Osteoblast (primary cell): ENCODE measurements around the gene GDPD3. TPM values are rescaled to one million over a fixed set of nuclear protein-coding genes. Genes with fewer than 3 reads are reported as not detected.

Experiments
- DNase-seq: peaks from one replicate; pipeline ENCODE4 v3.0.0; 2011; ENCODE audit warnings: low spot score, mixed read lengths; ENCODE audit not compliant: insufficient read length; ENCODE audit errors: missing footprints
- H2AFZ ChIP-seq: 2 replicates; pipeline ENCODE4 v1.6.0; 2011; ENCODE audit warnings: mild to moderate bottlenecking, low read length
- H3K27ac ChIP-seq: 2 replicates; pipeline ENCODE4 v1.5.1; 2011; ENCODE audit warnings: mild to moderate bottlenecking, low read depth, low read length, moderate library complexity
- H3K27me3 ChIP-seq: 2 replicates; pipeline ENCODE4 v1.6.0; 2012; ENCODE audit warnings: mild to moderate bottlenecking, control low read depth, inconsistent platforms, low read length, moderate library complexity; ENCODE audit not compliant: insufficient read depth
- H3K36me3 ChIP-seq: 2 replicates; pipeline ENCODE4 v1.5.1; 2011; ENCODE audit warnings: mild to moderate bottlenecking, low read length, control low read depth, moderate library complexity; ENCODE audit not compliant: insufficient read depth
- H3K4me1 ChIP-seq: 2 replicates; pipeline ENCODE4 v1.5.1; 2011; ENCODE audit warnings: mild to moderate bottlenecking, low read length, control low read depth, moderate library complexity; ENCODE audit not compliant: insufficient read depth
- H3K4me2 ChIP-seq: 2 replicates; pipeline ENCODE4 v1.6.0; 2011; ENCODE audit warnings: mild to moderate bottlenecking, low read length; ENCODE audit not compliant: insufficient read depth
- H3K4me3 ChIP-seq: fragments of 200-600 bp; sonication (generic); 3 replicates; pipeline ENCODE4 v1.5.1; 2012; ENCODE audit warnings: mild to moderate bottlenecking, low read length, inconsistent platforms; ENCODE audit not compliant: insufficient read depth
- H3K79me2 ChIP-seq: 2 replicates; pipeline ENCODE4 v1.6.0; 2012; ENCODE audit warnings: mild to moderate bottlenecking, low read length, control low read depth, inconsistent platforms; ENCODE audit not compliant: insufficient read depth
- H3K9me3 ChIP-seq: 2 replicates; pipeline ENCODE4 v1.5.1; 2011; ENCODE audit warnings: low read depth, low read length, control low read depth
- H4K20me1 ChIP-seq: 2 replicates; pipeline ENCODE4 v1.6.0; 2012; ENCODE audit warnings: mild to moderate bottlenecking, low read length, control low read depth; ENCODE audit not compliant: insufficient read depth
- total RNA-seq: library from RNA; depleted of rRNA; stranded (reverse); fragments of >200 nt; gene quantifications from 2 replicates; pipeline ENCODE4 v1.2.3, GENCODE V29; 2012
- TF ChIP-seq, protein P1 (sequence below): IDR thresholded peaks from 2 replicates; pipeline ENCODE4 v1.5.1; 2011; ENCODE audit warnings: mild to moderate bottlenecking, low read depth, low read length, moderate library complexity; ENCODE audit errors: extremely low read depth

Gene GDPD3, protein sequence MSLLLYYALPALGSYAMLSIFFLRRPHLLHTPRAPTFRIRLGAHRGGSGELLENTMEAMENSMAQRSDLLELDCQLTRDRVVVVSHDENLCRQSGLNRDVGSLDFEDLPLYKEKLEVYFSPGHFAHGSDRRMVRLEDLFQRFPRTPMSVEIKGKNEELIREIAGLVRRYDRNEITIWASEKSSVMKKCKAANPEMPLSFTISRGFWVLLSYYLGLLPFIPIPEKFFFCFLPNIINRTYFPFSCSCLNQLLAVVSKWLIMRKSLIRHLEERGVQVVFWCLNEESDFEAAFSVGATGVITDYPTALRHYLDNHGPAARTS
- 0.36 and 0.88 TPM in 2 replicates for total RNA-seq

DNA sequence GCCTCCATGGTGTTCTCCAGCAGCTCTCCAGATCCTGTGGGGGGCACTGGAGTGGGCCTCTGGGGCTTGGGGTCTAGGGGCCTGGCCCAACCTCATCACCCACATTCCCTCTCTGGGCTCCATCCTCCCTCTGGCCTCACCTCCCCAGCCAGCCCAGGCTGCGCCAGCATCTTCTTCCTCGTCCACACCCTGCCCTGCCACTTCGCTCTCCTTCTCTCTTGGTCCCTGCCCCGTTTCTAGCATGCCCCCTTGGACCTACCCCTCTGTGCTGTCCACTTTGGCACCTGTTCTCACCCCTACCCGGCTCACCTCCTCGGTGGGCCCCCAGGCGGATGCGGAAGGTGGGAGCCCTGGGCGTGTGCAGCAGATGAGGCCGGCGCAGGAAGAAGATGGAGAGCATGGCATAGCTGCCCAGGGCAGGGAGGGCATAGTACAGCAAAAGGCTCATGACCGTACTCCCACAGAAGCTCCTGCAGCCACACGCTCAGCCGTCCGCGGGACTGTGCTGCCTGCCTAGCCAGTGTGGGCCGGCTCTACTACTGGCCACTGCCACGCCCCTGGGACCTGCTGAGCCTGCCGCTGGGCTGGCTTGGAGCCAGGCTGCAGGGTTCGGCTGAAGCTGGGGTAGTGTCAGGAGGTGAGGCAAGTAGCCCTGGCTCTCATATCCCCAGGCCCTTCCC, at the start of gene GDPD3:
TSS of gene GDPD3 (minus strand) at position 507 of the 680 bp plus-strand sequence. CDS start at position 448, 59 bp downstream.
- Histone ChIP-seq H3K4me3 (no peak within 1 kb of the TSS), H3K27me3 (no peaks in the 10 kb centered on the region), H3K9me3 (no peaks in the 10 kb centered on the region), H4K20me1 (peaks cover 4% of the 10 kb centered on the region), H3K79me2 (no peaks in the 10 kb centered on the region), H3K4me1 (peaks cover 6% of the 10 kb centered on the region), H3K4me2 (no peak within 1 kb of the TSS), H3K27ac (no peak within 1 kb of the TSS), H2AFZ (no peak within 1 kb of the TSS), H3K36me3 (peaks cover 50% of the 10 kb centered on the region)
- TF ChIP-seq, protein P1, sequence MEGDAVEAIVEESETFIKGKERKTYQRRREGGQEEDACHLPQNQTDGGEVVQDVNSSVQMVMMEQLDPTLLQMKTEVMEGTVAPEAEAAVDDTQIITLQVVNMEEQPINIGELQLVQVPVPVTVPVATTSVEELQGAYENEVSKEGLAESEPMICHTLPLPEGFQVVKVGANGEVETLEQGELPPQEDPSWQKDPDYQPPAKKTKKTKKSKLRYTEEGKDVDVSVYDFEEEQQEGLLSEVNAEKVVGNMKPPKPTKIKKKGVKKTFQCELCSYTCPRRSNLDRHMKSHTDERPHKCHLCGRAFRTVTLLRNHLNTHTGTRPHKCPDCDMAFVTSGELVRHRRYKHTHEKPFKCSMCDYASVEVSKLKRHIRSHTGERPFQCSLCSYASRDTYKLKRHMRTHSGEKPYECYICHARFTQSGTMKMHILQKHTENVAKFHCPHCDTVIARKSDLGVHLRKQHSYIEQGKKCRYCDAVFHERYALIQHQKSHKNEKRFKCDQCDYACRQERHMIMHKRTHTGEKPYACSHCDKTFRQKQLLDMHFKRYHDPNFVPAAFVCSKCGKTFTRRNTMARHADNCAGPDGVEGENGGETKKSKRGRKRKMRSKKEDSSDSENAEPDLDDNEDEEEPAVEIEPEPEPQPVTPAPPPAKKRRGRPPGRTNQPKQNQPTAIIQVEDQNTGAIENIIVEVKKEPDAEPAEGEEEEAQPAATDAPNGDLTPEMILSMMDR, result no peak
- peak; percentile 86 for DNase-seq

DNA sequence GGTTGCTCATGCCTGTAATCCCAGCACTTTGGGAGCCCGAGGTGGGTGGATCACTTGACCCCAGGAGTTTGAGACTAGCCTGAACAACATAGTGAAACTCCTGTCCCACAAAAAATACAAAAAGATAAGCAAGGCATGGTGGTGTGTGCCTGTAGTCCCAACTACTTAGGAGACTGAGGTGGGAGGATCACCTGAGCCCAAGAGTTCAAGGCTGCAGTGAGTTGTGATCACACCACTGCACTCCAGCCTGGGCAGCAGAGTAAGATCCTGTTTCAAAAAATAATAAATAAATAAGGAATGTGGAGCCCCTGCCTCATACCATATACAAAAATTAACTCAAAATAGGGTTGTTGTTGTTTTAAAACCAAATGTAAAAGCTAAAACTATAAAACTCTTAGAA, 43.9 kb upstream of the GDPD3 start:
- no peaks in the 10 kb centered on the region for H3K36me3 ChIP-seq
- no peak for DNase-seq
- H3K79me2 ChIP-seq, result no peaks in the 10 kb centered on the region
- no peaks in the 10 kb centered on the region for H4K20me1 ChIP-seq
- H3K4me3 ChIP-seq, result no peak overlapping the region
- H3K4me1 ChIP-seq, result no peaks in the 10 kb centered on the region
- H3K27me3 ChIP-seq, result no peaks in the 10 kb centered on the region
- no peak overlapping the region for H3K27ac ChIP-seq
- H3K9me3 ChIP-seq, result no peaks in the 10 kb centered on the region
- H3K4me2 ChIP-seq, result no peak overlapping the region
- H2AFZ ChIP-seq, result no peak overlapping the region
- TF ChIP-seq, protein P1, result no peak

GRCh38 chr16:30155188-30155587, 41.9 kb upstream of the GDPD3 start:
- no peak for DNase-seq
- TF ChIP-seq, protein P1, result no peak
- Histone ChIP-seq H3K79me2 (no peaks in the 10 kb centered on the region), H3K9me3 (no peaks in the 10 kb centered on the region), H3K4me2 (no peak overlapping the region), H3K36me3 (no peaks in the 10 kb centered on the region), H3K27ac (no peak overlapping the region), H3K4me3 (no peak overlapping the region), H2AFZ (no peak overlapping the region), H3K27me3 (no peaks in the 10 kb centered on the region), H4K20me1 (no peaks in the 10 kb centered on the region), H3K4me1 (no peaks in the 10 kb centered on the region)

DNA sequence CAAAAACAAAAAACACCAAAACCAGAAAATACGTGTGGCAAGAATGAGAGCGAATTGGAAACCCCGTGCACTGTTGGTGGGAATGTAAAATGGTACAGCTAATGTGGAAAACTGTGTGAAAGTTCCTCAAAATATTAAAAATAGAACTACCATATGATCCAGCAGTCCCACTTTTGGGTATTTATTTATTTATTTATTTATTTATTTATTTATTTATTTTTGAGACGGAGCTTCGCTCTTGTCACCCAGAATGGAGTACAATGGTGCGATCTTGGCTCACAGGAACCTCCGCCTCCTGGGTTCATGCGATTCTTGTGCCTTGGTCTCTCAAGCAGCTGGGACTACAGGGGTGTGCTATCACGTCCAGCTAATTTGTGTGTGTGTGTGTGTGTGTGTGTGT, 39.2 kb upstream of the GDPD3 start:
- H2AFZ ChIP-seq, result no peak overlapping the region
- H3K36me3 ChIP-seq, result no peaks in the 10 kb centered on the region
- H3K79me2 ChIP-seq, result no peaks in the 10 kb centered on the region
- no peaks in the 10 kb centered on the region for H3K27me3 ChIP-seq
- no peak overlapping the region for H3K27ac ChIP-seq
- H3K4me1 ChIP-seq, result no peaks in the 10 kb centered on the region
- H3K4me2 ChIP-seq, result no peak overlapping the region
- DNase-seq, result no peak
- H4K20me1 ChIP-seq, result no peaks in the 10 kb centered on the region
- TF ChIP-seq, protein P1, result no peak
- H3K9me3 ChIP-seq, result no peaks in the 10 kb centered on the region
- no peak overlapping the region for H3K4me3 ChIP-seq
